Measurements from ENCODE around the gene ZAR1.

DNA sequence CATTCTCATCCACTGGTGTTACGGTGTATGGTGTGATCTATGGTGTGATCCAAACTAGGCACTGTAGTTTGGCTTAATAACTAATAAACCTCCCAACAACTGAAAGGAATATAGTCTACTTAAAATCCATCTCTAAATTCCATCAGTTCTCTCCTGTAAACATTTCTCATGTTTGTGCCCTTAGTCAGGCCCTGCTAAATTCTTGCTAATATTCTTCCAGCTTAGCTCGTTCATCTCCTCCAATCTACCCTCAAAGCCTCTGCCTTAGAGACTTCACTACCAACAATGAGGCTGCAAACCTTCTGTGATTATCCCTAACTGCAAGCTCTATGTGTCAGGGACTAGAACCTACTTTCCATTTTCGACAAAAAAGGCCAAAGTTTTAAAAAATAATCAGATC, 28.1 kb downstream of the ZAR1 start:
- TF ChIP-seq, protein P1, sequence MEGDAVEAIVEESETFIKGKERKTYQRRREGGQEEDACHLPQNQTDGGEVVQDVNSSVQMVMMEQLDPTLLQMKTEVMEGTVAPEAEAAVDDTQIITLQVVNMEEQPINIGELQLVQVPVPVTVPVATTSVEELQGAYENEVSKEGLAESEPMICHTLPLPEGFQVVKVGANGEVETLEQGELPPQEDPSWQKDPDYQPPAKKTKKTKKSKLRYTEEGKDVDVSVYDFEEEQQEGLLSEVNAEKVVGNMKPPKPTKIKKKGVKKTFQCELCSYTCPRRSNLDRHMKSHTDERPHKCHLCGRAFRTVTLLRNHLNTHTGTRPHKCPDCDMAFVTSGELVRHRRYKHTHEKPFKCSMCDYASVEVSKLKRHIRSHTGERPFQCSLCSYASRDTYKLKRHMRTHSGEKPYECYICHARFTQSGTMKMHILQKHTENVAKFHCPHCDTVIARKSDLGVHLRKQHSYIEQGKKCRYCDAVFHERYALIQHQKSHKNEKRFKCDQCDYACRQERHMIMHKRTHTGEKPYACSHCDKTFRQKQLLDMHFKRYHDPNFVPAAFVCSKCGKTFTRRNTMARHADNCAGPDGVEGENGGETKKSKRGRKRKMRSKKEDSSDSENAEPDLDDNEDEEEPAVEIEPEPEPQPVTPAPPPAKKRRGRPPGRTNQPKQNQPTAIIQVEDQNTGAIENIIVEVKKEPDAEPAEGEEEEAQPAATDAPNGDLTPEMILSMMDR (conservative IDR thresholded peaks at IDR 0.05; ENCODE audit: low read depth, low read length) = no peak
- TF ChIP-seq EZH2 (IDR thresholded peaks at IDR 0.05; ENCODE audit: borderline replicate concordance, low read depth, low read length, poor library complexity, severe bottlenecking) = no peak
